K562 (cell line): ENCODE results near the gene ITGAD. TPM values are rescaled to one million over a fixed set of nuclear protein-coding genes. Genes with fewer than 3 reads are reported as not detected.

ENCODE experiments used
- ATAC-seq: fragments of 200-7000 bp; cut with Tn5 transposase; 3 replicates; pipeline ENCODE4 v1.9.1; 2020; ENCODE audit warnings: moderate library complexity
- BruUV-seq: library from RNA; stranded (reverse); fragments of 400-500 nt; replicated peaks from 2 replicates; lab custom pipeline; 2021; lab: Mats Ljungman, UMichigan
- CTCF ChIA-PET: fragments of 300-600 bp; formaldehyde crosslinking; extraction: SDS; loops from one replicate; lab custom pipeline; 2021; ENCODE audit warnings: low intra/inter-chr PET ratio; lab: Yijun Ruan, JAX
- POLR2A ChIA-PET: fragments of 300-600, 350-650 bp; sonication (Branson Sonifier 250); formaldehyde crosslinking; extraction: SDS; loops from one replicate; lab custom pipeline; 2021; ENCODE audit warnings: antibody characterized with exemption, inconsistent platforms; lab: Yijun Ruan, JAX
- DNase-seq, 4 experiments: peaks; one replicate each; pipeline versions ENCODE4 v3.0.0 to v3.0.0-alpha.2; 2011 to 2018; ENCODE audit warnings: low spot score in 3 of 4, mixed read lengths in 3 of 4; ENCODE audit errors: extremely low read depth in 1 of 4
- FAIRE-seq: peaks from 2 replicates; lab custom pipeline; 2011; peaks lifted over from hg19 to GRCh38; lab: Jason Lieb, UNC
- H2AFZ ChIP-seq: 2 replicates; pipeline ENCODE4 v1.6.0; 2011; ENCODE audit warnings: low read depth, low read length, control low read depth, inconsistent platforms
- H3K27ac ChIP-seq: fragments of 200-600 bp; 3 replicates; pipeline ENCODE4 v1.8.0; 2011; ENCODE audit warnings: low read depth, mild to moderate bottlenecking, control low read depth, inconsistent platforms, low read length, moderate library complexity, mixed read lengths; ENCODE audit errors: extremely low read depth
- H3K27me3 ChIP-seq, 2 experiments: fragments of 300-600 bp in 1 of 2; 2 replicates in 1 of 2; 3 replicates in 1 of 2; pipeline versions ENCODE4 v1.6.0 to v1.8.0; 2011; ENCODE audit warnings: inconsistent platforms in 2 of 2, low read length in 2 of 2, mild to moderate bottlenecking in 1 of 2, mixed read lengths in 1 of 2, moderate library complexity in 1 of 2; ENCODE audit not compliant: control insufficient read depth in 2 of 2, insufficient read depth in 2 of 2
- H3K36me3 ChIP-seq: fragments of 300-600 bp; 3 replicates; pipeline ENCODE4 v1.8.0; 2011; ENCODE audit warnings: mild to moderate bottlenecking, low read length, inconsistent platforms; ENCODE audit not compliant: control insufficient read depth, insufficient read depth
- H3K4me1 ChIP-seq, 2 experiments: fragments of 200-600 bp in 1 of 2; replicated peaks in 1 of 2; 2 replicates in 1 of 2; 3 replicates in 1 of 2; pipeline versions ENCODE4 v1.5.1 to v1.8.0; 2011; ENCODE audit warnings: inconsistent platforms in 2 of 2, low read length in 2 of 2, mild to moderate bottlenecking in 1 of 2, mixed read lengths in 1 of 2, moderate library complexity in 1 of 2; ENCODE audit not compliant: control insufficient read depth in 2 of 2, insufficient read depth in 2 of 2
- H3K4me2 ChIP-seq: 2 replicates; pipeline ENCODE4 v1.6.1; 2011; ENCODE audit warnings: low read length, control low read depth, inconsistent platforms, mixed read lengths; ENCODE audit not compliant: insufficient read depth
- H3K4me3 ChIP-seq: fragments of 200-600 bp; sonication (generic), shearing (Covaris generic); 2 replicates; pipeline ENCODE4 v1.5.1; 2016; ENCODE audit warnings: control low read depth, inconsistent platforms
- H3K79me2 ChIP-seq: fragments of 200-600 bp; 3 replicates; pipeline ENCODE4 v1.8.0; 2011; ENCODE audit warnings: low read length, inconsistent platforms; ENCODE audit not compliant: control insufficient read depth, insufficient read depth
- H3K9ac ChIP-seq, 2 experiments: 2 replicates each; pipeline versions ENCODE4 v1.6.0 to v1.6.1; 2011; ENCODE audit warnings: low read depth in 2 of 2, low read length in 2 of 2, control low read depth in 1 of 2, inconsistent platforms in 1 of 2, mild to moderate bottlenecking in 1 of 2, mixed read lengths in 1 of 2; ENCODE audit not compliant: insufficient read depth in 1 of 2
- H3K9me1 ChIP-seq: one replicate; pipeline ENCODE4 v1.6.0; 2011; ENCODE audit warnings: inconsistent platforms, mild to moderate bottlenecking, low read length, moderate library complexity; ENCODE audit not compliant: control insufficient read depth, insufficient read depth
- H3K9me3 ChIP-seq: replicated peaks from 2 replicates; pipeline ENCODE4 v1.5.1; 2011; ENCODE audit warnings: low read depth, low read length, inconsistent platforms; ENCODE audit not compliant: control insufficient read depth, insufficient read depth
- H4K20me1 ChIP-seq: replicated peaks from 2 replicates; pipeline ENCODE4 v1.6.1; 2011; ENCODE audit warnings: low read length, inconsistent platforms, mixed read lengths; ENCODE audit not compliant: control insufficient read depth, insufficient read depth
- ADNP ChIP-seq: fragments of 200-800 bp; sonication (Bioruptor generic); IDR thresholded peaks from 2 replicates; pipeline ENCODE4 v1.6.1; 2016; ENCODE audit warnings: missing genetic modification characterization, missing compliant biosample characterization
- FUS ChIP-seq: fragments of 200-400 bp; formaldehyde crosslinking; optimal IDR thresholded peaks from 2 replicates; pipeline ENCODE3; 2017; ENCODE audit warnings: low read depth, low read length
- GATAD2B ChIP-seq: fragments of 450-650 bp; IDR thresholded peaks from 2 replicates; pipeline ENCODE4 v1.6.1; 2017; ENCODE audit warnings: mild to moderate bottlenecking, borderline replicate concordance
- GTF2F1 ChIP-seq: IDR thresholded peaks from 2 replicates; pipeline ENCODE4 v1.6.1; 2011; ENCODE audit warnings: low read depth, low read length, improper control_type of control experiment
- MIER1 ChIP-seq: fragments of 450-650 bp; IDR thresholded peaks from 2 replicates; pipeline ENCODE4 v1.6.1; 2016; ENCODE audit warnings: antibody characterized with exemption, mild to moderate bottlenecking, low read depth
- NEUROD1 ChIP-seq: fragments of 150-350 bp; IDR thresholded peaks from 2 replicates; pipeline ENCODE4 v1.6.1; 2014; ENCODE audit warnings: borderline replicate concordance, low read length, low read depth; ENCODE audit not compliant: partially characterized antibody
- PPARD ChIP-seq: fragments of 250-450 bp; sonication (Bioruptor Pico); IDR thresholded peaks from 2 replicates; pipeline ENCODE4 v1.8.0; 2022; ENCODE audit warnings: inconsistent platforms, mild to moderate bottlenecking, moderate library complexity
- SFPQ ChIP-seq: fragments of 200-400 bp; formaldehyde crosslinking; IDR thresholded peaks from 2 replicates; pipeline ENCODE4 v1.6.1; 2017; ENCODE audit warnings: mild to moderate bottlenecking, low read depth, low read length, moderate library complexity
- THRB ChIP-seq: fragments of 450-650 bp; formaldehyde crosslinking; conservative IDR thresholded peaks from 2 replicates; pipeline ENCODE4 v1.4.0; 2022; ENCODE audit warnings: mild to moderate bottlenecking, missing genetic modification characterization
- ZNF212 ChIP-seq: fragments of 450-650 bp; formaldehyde crosslinking; IDR thresholded peaks from 2 replicates; pipeline ENCODE4 v1.4.0; 2020; ENCODE audit warnings: mild to moderate bottlenecking
- ZNF224 ChIP-seq: sonication (generic); formaldehyde crosslinking; IDR thresholded peaks from 2 replicates; pipeline ENCODE4 v1.8.0; 2022; ENCODE audit warnings: mild to moderate bottlenecking, missing genetic modification reagents
- WGBS: fragments of 100-300 bp; shearing (Covaris generic); methylation state at CpG from one replicate; pipeline ENCODE4 v1.1.6; 2016; ENCODE audit warnings: low coverage, mixed read lengths; ENCODE audit not compliant: insufficient coverage; ENCODE audit errors: missing lambda C conversion rate; 5-methylcytosine and 5-hydroxymethylcytosine counted together
- in situ Hi-C: fragments of 300-500 bp; cut with MboI; formaldehyde crosslinking; loops from 4 replicates; pipeline ENCODE4 v1.15.0; 2018; ENCODE audit warnings: inconsistent platforms, mixed read lengths
- intact Hi-C: fragments of 100-400 bp; cut with micrococcal nuclease; formaldehyde crosslinking; loops from 2 replicates; pipeline ENCODE4 v1.14.2; 2022
- polyA plus RNA-seq, 8 experiments: library from polyadenylated mRNA; depleted of rRNA in 4 of 8; stranded (reverse) in 5 of 8; unstranded in 3 of 8; fragments of >200 nt; fragmentation: Nextera tagmentation in 2 of 8; fragmentation: Illumina TruSeq in 1 of 8; extraction: Ambion mirVana in 2 of 8; extraction: Trizol in 1 of 8; gene quantifications; 2 replicates each; pipeline versions ENCODE4 v1.2.1 to v1.2.3, GENCODE V29; 2011 to 2014; ENCODE audit warnings: inconsistent platforms in 1 of 8, missing spikeins in 1 of 8
- total RNA-seq, 7 experiments: library from RNA; depleted of rRNA in 6 of 7; stranded (reverse); fragments of >200 nt in 6 of 7; fragmentation: Illumina TruSeq in 2 of 7; extraction: Trizol in 2 of 7; gene quantifications; 2 replicates each; pipeline versions ENCODE4 v1.2.1 to v1.2.3, GENCODE V29; 2011 to 2021; ENCODE audit warnings: low replicate concordance in 1 of 7

Gene ITGAD
- total and polyA plus RNA-seq, 9 of the 15 experiments (the other 6 are each of a cell fraction or from before 2014, with no cell fraction given), result not detected

GRCh38 chr16:31471241-31471874 lies 78.2 kb downstream of the ITGAD start:
- POLR2A ChIA-PET, result interaction anchor here (3.5 kb wide), 1 partner anchor 11 kb away, joined by 15 read pairs; no protein-coding TSS in a partner anchor
- H3K27ac ChIP-seq, result no peak overlapping the region
- in situ Hi-C loops, result no loop called here

More at GRCh38 chr16:31471241-31471874, 78.2 kb downstream of the ITGAD start:
- no peak for FAIRE-seq
- WGBS, result 69% methylated on average over 14 of the region's 15 CpGs
- Histone ChIP-seq H3K4me2 (no peak overlapping the region; the same call in 1 of the 2 replicates), H3K4me3 (no peak overlapping the region), H2AFZ (peak overlapping the region; percentile 77; the same call in 1 of the 2 replicates), H3K36me3 (peaks cover 11% of the 10 kb centered on the region; the same call in 1 of the 3 replicates), H3K4me1 (peaks cover 18 to 43% of the 10 kb centered on the region in 2 experiments; a peak in 4 of 5 replicates), H3K79me2 (no peaks in the 10 kb centered on the region), H3K9me1 (no peaks in the 10 kb centered on the region), H3K9me3 (no peaks in the 10 kb centered on the region), H4K20me1 (no peaks in the 10 kb centered on the region), H3K27me3 (no peaks in the 10 kb centered on the region), H3K9ac (peak overlapping the region; percentile 14 to 52; a peak in 2 of 4 replicates)
- TF ChIP-seq ZNF224, result no peak
- TF ChIP-seq ADNP (tag), result no peak
- no peak for TF ChIP-seq PPARD (CRISPR knock-in tag)
- TF ChIP-seq GTF2F1, result no peak
- no peak for TF ChIP-seq FUS
- no peak for TF ChIP-seq NEUROD1
- no peak for TF ChIP-seq MIER1
- no peak for TF ChIP-seq GATAD2B
- TF ChIP-seq THRB (CRISPR knock-in tag), result no peak
- no peak for TF ChIP-seq SFPQ
- TF ChIP-seq ZNF212 (CRISPR knock-in tag), result no peak
- no peak for ATAC-seq
- BruUV-seq, result no TSS peak
- no peak for DNase-seq
- intact Hi-C loops, result loop anchor here (5.0 kb wide), 1 partner anchor 51 kb away; no protein-coding TSS in a partner anchor
- CTCF ChIA-PET, result no interaction called here
